ENCODE results near the gene BTN1A1.

Gene BTN1A1

DNA sequence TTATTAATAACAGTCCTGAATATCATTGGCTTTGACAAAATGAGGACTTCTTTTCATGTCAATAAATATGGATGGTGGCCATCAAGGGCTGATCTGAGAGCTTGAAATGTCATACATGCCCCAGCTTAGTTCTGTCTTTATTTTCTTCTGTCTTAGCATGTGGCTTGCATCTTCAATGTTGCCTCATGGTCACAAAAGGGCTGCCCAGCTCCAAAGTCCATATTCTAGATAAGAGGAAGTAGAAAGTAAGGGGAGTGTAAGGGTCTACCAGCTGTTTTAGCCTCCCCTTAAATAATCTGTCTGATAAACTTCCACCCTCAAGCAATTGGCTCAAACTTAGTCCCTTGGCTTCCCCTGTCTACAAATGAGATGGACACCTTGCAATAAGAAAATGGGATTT is 28.1 kb upstream of the BTN1A1 start:
- no peak overlapping the region for H3K27ac Mint-ChIP-seq
- H3K36me3 Mint-ChIP-seq (ENCODE audit: low read depth), result peaks cover 43% of the 10 kb centered on the region
- ATAC-seq (no peak), DNase-seq (no peak)
- H3K27me3 Mint-ChIP-seq, result no peaks in the 10 kb centered on the region
- H3K4me3 Mint-ChIP-seq, result no peak overlapping the region
- peaks cover 13% of the 10 kb centered on the region for H3K9me3 Mint-ChIP-seq
- peaks cover 43% of the 10 kb centered on the region for H3K4me1 Mint-ChIP-seq

DNA sequence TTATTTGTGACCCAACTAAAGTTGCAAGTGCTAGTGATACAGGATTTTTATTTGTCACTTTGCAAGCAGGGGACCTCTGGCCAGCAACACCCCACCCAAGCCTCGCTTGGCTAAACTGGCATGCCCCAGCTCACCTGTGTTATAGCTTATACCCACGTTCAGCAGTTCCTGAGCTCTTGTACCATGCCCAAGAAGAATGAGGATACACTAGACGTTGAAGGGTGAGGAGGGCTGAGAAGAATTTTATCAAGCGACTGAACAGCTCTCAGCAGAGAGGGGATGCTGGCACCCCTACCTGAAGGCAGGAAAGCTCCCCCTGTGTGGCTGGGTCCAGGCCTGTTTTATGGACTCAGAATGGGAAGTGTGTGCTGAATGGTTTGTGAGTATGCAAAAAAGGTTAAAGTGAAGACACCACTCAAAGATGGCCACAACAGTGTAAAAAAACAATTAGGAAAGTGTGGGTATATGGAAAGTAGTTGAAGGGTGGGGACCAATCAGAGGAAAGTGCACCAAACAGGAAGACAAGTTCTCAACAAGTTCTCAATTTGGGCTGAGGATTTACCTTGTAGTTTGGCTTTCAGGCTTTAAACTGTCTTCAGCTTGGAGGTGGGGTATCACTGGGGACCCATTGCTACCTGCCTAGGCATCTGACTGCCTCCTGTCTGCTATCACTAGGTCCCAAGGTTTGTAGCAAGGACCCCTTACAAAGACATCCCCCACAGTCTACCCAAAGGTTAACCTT is 27.4 kb upstream of the BTN1A1 start:
- Mint-ChIP-seq H3K27ac (peak overlapping the region; percentile 100), H3K4me3 (peak overlapping the region; percentile 97), H3K4me1 (peaks cover 47% of the 10 kb centered on the region), H3K27me3 (no peaks in the 10 kb centered on the region), H3K9me3 (peaks cover 13% of the 10 kb centered on the region), H3K36me3 (ENCODE audit: low read depth) (peaks cover 38% of the 10 kb centered on the region)
- ATAC-seq, result no peak
- no peak for DNase-seq

DNA sequence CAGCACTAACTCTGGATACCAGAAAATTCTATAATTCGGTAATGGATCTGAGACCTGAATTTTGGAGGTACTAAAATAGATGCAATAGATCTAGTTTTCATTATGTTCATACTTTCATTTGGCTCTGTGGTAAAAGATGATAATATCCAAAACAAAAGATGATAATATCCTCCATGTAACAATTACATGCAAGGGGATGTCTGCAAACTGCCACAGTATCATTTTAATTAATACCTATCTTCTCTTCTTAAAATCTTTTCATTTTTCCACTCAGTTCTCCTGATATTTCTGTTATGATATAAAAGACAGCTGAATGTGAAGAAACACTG is 26.7 kb upstream of the BTN1A1 start:
- DNase-seq (no peak), ATAC-seq (no peak)
- Mint-ChIP-seq H3K4me3 (peak overlapping the region; percentile 97), H3K4me1 (peaks cover 47% of the 10 kb centered on the region), H3K27ac (peak overlapping the region; percentile 100), H3K27me3 (no peaks in the 10 kb centered on the region), H3K9me3 (peaks cover 13% of the 10 kb centered on the region), H3K36me3 (ENCODE audit: low read depth) (peaks cover 34% of the 10 kb centered on the region)

DNA sequence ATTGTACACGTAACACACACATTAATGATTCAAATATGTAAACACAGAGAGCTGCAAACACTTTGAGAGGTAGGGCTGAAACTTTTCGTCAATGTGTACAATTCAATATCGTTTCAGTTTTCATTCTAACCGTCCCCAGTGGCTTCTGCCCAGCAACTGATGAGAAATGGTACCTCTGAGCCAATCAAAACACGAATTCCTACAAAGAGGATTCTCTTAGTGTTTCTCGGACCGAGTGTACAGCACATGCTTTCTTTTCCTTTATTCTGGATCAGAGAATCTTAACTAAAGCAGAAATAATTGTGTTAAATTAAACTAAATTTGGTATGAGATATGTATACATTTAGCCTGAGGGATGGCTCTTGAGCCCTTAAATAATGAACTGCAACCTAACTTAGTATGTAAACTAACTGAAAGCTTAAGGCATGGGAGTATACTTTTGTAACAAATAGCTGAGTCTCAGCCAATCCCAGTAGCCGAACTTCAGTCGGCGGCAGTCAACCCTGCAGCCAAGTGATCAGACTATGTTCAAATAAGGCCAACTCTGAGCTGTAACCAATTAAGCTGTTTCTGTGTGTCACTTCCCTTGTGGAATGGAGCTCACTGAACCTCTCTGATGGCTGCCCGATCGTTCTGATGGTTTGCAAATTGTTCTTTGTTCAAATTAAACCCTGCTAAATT is 26.2 kb upstream of the BTN1A1 start:
- peak overlapping the region; percentile 100 for H3K27ac Mint-ChIP-seq
- H3K9me3 Mint-ChIP-seq, result peaks cover 13% of the 10 kb centered on the region
- H3K4me1 Mint-ChIP-seq, result peaks cover 42% of the 10 kb centered on the region
- H3K27me3 Mint-ChIP-seq, result no peaks in the 10 kb centered on the region
- peak overlapping the region; percentile 97 for H3K4me3 Mint-ChIP-seq
- peaks cover 29% of the 10 kb centered on the region for H3K36me3 Mint-ChIP-seq (ENCODE audit: low read depth)
- peak; percentile 97 for ATAC-seq
- DNase-seq, result peak; percentile 71

DNA sequence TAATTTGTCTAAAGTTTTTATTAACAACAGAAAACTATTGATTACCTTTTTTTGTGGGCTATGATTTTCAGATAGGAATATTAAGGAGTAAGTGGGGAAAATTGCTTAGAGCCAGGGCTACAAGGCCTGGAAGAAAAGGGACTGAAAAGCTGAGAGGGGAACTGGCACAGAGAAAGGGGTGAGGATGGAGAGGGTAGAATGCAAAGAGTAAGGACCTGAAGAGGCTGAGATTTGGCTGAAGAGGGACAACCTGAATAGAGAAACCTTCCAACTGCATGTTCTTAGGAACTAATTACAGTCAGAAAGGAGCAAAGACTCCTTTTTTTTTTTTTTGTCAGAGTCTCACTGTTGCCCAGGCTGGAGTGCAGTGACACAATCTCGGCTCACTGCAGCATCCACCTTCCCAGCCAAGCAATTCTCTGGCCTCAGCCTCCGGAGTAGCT is 25.6 kb upstream of the BTN1A1 start:
- peaks cover 26% of the 10 kb centered on the region for H3K36me3 Mint-ChIP-seq (ENCODE audit: low read depth)
- no peaks in the 10 kb centered on the region for H3K27me3 Mint-ChIP-seq

DNA sequence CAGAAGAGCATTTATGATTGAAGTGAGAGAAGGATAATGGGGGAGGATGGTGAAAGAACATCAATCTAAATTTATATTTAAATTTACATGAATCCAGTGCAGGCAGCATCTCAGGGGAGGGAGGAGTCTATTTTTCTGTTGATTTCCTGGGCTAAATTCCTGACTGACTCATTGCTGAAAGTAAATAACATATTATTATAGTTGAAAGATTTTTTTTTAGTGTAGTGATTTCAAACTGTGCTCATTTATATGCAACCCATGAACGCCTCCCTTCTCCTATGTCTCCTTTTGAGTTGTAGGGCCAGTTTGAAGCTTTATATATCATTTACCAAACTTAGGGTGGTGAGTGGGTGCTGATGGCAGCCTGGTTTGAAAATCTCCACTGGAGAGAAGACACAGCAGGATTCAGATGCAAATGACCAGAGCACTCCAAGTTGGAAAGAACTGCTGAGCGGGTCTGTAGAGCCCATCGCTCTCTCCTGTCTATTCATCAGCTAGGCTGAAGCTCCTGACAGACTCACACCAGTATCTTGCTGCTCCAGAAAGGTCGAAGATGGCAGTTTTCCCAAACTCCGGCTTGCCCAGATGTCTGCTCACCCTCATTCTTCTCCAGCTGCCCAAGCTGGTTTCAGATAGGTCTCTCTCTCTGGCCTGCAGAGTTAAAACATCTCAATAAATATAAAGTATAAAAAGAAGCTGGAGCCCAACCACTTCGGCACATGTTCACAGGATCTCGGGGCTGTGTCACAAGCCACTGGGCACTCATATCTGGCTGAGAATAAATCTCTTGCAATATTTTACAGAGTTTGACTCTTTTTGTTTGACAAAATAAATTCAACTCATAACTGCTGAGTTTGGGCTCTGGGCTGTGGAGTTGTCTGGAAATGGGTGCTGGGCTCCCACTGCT is 24.0 kb upstream of the BTN1A1 start:
- Mint-ChIP-seq H3K9me3 (peaks cover 13% of the 10 kb centered on the region), H3K27me3 (no peaks in the 10 kb centered on the region), H3K4me1 (peaks cover 40% of the 10 kb centered on the region), H3K4me3 (no peak overlapping the region), H3K27ac (peak overlapping the region; percentile 10), H3K36me3 (ENCODE audit: low read depth) (peaks cover 18% of the 10 kb centered on the region)
- ATAC-seq (no peak), DNase-seq (no peak)

More for the DNA sequence above, 25.6 kb upstream of the BTN1A1 start:
- DNase-seq (no peak), ATAC-seq (no peak)
- Mint-ChIP-seq H3K9me3 (peaks cover 13% of the 10 kb centered on the region), H3K27ac (peak overlapping the region; percentile 100), H3K4me3 (peak overlapping the region; percentile 97), H3K4me1 (peaks cover 40% of the 10 kb centered on the region)

DNA sequence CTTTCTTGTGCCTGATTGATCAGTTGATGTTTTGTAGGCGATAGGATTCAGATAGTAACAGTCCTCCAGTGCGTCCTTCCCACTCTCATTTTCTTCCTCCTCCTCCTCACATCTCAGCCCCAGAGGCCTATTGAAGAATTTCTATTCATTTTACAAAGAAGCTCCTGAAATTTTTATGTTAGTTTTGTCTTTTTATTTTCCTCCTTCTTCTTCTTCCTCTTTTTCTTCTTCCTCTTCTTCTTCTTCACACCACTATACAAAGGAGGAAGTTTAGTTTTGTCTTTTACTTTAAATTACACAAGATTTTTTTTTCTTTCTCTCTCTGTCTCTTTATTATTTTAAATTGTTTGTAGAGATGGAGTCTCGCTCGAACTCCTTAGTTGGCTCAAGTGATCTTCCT is 23.2 kb upstream of the BTN1A1 start:
- Mint-ChIP-seq H3K27me3 (no peaks in the 10 kb centered on the region), H3K36me3 (ENCODE audit: low read depth) (peaks cover 10% of the 10 kb centered on the region), H3K9me3 (peaks cover 7% of the 10 kb centered on the region), H3K4me1 (peaks cover 40% of the 10 kb centered on the region), H3K27ac (peak overlapping the region; percentile 36), H3K4me3 (no peak overlapping the region)
- no peak for ATAC-seq
- DNase-seq, result no peak

DNA sequence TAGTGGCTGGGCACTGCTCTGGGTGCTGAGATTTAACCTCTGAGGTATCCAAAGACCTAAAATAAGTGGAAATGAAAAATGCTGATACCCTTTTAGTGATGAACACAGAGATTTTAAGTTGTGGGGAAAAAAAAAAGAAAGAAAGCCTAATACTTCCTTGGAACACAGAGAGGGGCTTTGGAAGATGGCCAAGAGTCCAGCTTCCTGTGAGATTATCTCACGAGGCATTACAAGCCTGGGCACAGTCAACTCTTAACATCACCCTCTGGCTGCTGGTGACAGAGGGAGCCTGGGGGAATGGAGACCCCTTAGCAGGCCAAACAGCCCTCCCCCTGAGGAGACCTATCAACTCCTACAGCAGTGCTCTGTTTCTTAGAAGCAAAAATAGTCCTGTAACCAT is 22.7 kb upstream of the BTN1A1 start:
- Mint-ChIP-seq H3K27me3 (no peaks in the 10 kb centered on the region), H3K4me1 (peaks cover 39% of the 10 kb centered on the region), H3K9me3 (peaks cover 6% of the 10 kb centered on the region), H3K36me3 (ENCODE audit: low read depth) (peaks cover 7% of the 10 kb centered on the region), H3K27ac (peak overlapping the region; percentile 36), H3K4me3 (no peak overlapping the region)
- DNase-seq (no peak), ATAC-seq (no peak)

DNA sequence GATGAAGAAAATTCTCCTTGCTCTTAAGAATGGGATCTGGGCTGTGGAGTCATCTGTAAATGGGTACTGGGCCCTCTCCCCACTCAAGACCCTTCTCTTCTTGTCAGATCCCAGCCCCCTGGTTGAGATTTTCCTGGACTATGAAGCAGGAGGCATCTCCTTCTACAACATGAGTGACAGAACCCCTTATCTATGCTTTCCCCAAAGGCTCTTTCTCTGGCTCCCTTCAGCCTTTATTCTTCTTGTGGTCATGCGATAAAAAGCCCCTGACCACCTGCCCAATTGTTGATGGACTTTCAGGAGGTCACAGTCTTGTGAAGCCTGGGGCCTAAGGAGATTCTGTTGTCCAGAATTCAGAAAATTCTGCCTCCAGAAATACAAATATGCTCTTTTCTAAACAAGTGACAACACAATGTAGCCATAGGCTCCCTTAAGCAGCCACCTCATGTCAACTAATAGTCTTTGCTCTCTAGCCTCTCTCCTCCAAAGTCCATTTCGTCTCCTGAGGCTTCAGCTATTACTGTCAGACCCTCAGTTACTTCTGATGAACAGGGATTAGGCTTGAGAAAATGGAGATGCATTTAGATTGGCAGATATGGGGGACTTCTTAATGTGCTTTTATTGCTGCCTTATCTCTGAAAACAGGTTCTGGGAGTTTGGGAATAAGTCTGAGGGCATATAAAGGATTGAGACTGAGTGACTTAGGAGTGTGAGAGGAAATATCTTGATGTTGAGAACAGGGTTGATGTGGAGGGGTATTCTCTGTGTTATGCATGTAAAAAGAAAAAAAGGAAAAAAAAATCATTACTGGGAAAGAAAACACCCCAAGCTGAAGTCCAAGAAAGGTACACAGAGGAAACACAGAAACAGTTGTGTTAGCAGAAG is 21.8 kb upstream of the BTN1A1 start:
- ATAC-seq (no peak), DNase-seq (no peak)
- Mint-ChIP-seq H3K4me3 (no peak overlapping the region), H3K27me3 (no peaks in the 10 kb centered on the region), H3K27ac (no peak overlapping the region), H3K9me3 (no peaks in the 10 kb centered on the region), H3K4me1 (peaks cover 30% of the 10 kb centered on the region), H3K36me3 (ENCODE audit: low read depth) (no peaks in the 10 kb centered on the region)

DNA sequence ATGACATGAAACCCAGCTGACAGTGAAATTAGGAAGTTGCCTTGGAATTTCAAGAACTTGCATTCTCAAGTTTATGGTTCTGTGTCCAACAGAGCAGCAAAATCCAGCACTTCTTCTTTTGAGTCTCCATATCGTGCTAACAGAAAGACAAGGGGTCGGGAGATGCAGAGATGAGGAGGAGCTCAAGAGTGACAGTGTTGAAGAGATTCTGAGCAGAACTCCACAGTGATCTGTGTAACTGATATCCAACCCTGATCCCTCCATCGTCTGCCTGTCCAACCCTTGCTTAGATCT is 21.2 kb upstream of the BTN1A1 start:
- no peak overlapping the region for H3K27ac Mint-ChIP-seq
- no peaks in the 10 kb centered on the region for H3K9me3 Mint-ChIP-seq
- H3K36me3 Mint-ChIP-seq (ENCODE audit: low read depth), result no peaks in the 10 kb centered on the region
- ATAC-seq (no peak), DNase-seq (no peak)
- peaks cover 27% of the 10 kb centered on the region for H3K4me1 Mint-ChIP-seq
- no peak overlapping the region for H3K4me3 Mint-ChIP-seq
- H3K27me3 Mint-ChIP-seq, result no peaks in the 10 kb centered on the region

DNA sequence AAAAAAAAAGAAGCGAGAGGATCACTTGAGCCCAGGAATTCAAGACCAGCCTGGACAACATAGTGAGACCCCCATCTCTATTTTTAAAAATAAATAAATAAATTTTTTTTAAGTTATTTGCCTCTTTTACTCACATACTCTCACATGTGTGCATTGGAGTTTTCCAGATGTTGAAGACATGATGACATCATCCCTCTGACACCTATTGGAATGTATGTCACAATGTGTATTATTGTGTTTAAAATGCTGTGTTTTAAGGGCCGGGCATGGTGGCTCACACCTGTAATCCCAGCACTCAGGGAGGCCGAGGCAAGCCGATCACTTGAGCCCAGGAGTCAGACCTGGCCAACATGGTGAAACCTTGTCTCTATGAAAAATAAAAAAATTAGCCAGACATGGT is 17.8 kb upstream of the BTN1A1 start:
- Mint-ChIP-seq H3K4me3 (no peak overlapping the region), H3K4me1 (peaks cover under 1% of the 10 kb centered on the region), H3K27ac (no peak overlapping the region), H3K27me3 (no peaks in the 10 kb centered on the region), H3K9me3 (peaks cover under 1% of the 10 kb centered on the region), H3K36me3 (ENCODE audit: low read depth) (no peaks in the 10 kb centered on the region)
- no peak for ATAC-seq
- no peak for DNase-seq

DNA sequence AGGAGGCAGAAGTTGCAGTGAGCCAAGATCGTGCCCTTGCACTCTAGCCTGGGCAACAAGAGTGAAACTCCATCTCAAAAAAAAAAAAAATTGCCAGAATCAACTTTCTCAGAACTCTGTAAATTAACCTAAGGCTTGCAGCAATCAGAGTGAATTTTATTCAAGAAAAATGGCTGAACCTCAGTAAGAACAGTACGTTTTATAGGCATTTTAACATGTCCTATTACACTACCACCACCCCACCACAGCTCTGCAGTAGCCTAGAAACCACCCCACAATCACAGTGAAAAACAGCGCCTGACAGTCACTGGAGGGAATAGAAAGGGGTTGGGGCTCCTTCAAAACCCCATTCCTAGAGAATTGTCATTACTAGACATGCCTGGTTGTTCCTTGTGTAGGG is 16.4 kb upstream of the BTN1A1 start:
- DNase-seq, result no peak
- no peak for ATAC-seq
- H3K4me3 Mint-ChIP-seq, result no peak overlapping the region
- peaks cover 2% of the 10 kb centered on the region for H3K36me3 Mint-ChIP-seq (ENCODE audit: low read depth)
- no peaks in the 10 kb centered on the region for H3K27me3 Mint-ChIP-seq
- peaks cover 8% of the 10 kb centered on the region for H3K9me3 Mint-ChIP-seq
- no peaks in the 10 kb centered on the region for H3K4me1 Mint-ChIP-seq
- no peak overlapping the region for H3K27ac Mint-ChIP-seq

DNA sequence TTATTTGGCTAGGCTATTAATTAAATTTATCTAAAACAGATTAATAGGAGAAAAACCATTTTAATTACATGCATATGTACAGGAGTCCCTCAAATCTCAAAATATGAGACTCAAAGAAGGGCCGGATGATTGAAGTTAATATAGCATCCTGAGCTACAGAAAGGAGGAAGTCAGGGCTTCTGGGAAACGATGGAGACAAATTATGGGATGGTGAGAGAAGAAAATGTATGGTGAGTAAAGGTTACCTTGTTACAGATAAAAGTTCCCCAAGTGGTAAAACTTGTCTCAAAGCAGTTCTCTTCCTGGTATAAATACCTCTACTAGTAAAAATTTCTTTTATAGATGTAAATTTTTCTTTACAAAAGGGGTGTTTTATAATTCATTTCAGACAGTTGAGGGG is 15.9 kb upstream of the BTN1A1 start:
- Mint-ChIP-seq H3K9me3 (peaks cover 8% of the 10 kb centered on the region), H3K27ac (no peak overlapping the region), H3K4me1 (no peaks in the 10 kb centered on the region), H3K27me3 (no peaks in the 10 kb centered on the region), H3K4me3 (no peak overlapping the region), H3K36me3 (ENCODE audit: low read depth) (peaks cover 2% of the 10 kb centered on the region)
- ATAC-seq, result no peak
- no peak for DNase-seq

DNA sequence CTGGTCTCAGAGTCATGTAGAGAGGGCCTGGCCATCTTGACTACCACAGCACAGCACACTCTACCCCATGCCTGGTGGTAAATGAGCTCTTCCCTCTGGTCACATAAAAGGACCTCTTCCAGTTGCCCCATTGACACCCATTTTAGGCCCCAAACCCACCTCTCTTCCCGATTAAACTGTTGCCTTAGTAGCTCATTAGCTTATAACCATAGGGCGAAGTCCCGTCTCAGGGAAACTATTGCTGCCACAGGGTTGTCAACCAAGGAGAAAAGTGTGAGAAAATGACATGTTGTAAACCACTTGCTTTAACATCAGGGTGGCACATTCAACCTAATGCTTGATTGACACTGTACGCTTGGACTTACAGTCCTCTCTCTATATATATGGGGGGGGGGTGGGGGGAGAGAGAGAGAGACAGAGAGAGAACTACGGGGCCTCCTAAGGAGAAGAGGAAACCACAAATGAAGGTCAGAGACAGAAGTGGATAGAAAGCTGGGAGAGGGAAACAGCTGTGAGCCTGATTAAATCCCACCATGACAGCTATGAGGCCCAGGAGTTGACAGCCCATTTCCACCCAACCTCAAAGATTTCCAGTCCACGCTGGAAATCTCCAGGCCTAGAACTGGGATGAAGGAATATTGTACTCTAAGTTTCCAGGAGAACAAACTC is 14.9 kb upstream of the BTN1A1 start:
- Mint-ChIP-seq H3K27ac (no peak overlapping the region), H3K9me3 (peaks cover 8% of the 10 kb centered on the region), H3K4me1 (no peaks in the 10 kb centered on the region), H3K4me3 (no peak overlapping the region), H3K27me3 (no peaks in the 10 kb centered on the region), H3K36me3 (ENCODE audit: low read depth) (peaks cover 2% of the 10 kb centered on the region)
- ATAC-seq (no peak), DNase-seq (no peak)
